ENCODE measurements around the gene DUSP16. TPM values are rescaled to one million over a fixed set of nuclear protein-coding genes. Genes with fewer than 3 reads are reported as not detected.

Gene DUSP16
- total and polyA plus RNA-seq, 2 of the 8 experiments (the other 6 are each of a cell fraction or from before 2014, with no cell fraction given) = 31.6 to 55.9 TPM

GRCh38 chr12:12507121-12507520 is 55.5 kb downstream of the DUSP16 start:
- Histone ChIP-seq H3K79me2 (ENCODE audit: control insufficient read depth in 1 of 2, insufficient read depth in 2 of 2, low read length in 2 of 2) (peaks cover 0 to 93% of the 10 kb centered on the region in 2 experiments; a peak in 3 of 4 replicates), H3K4me1 (replicated peaks in 1 of 4; ENCODE audit: control insufficient read depth in 3 of 4, insufficient read depth in 4 of 4, low read length in 3 of 4) (peaks cover 0 to 17% (median 4%) of the 10 kb centered on the region in 4 experiments; a peak in 4 of 7 replicates), H3K79me1 (ENCODE audit: low read depth, low read length) (peaks cover 4% of the 10 kb centered on the region; the same call in 1 of the 2 replicates), H3K14ac (ENCODE audit: insufficient read length) (no peak overlapping the region), H2AFZ (ENCODE audit: low read length) (no peak overlapping the region), H2BK20ac (ENCODE audit: low read length) (no peak overlapping the region), H3K18ac (ENCODE audit: extremely low read depth, low read length) (no peak overlapping the region; the same call in 1 of the 2 replicates), H2AK5ac (ENCODE audit: low read depth, low read length) (no peak overlapping the region), H2BK5ac (ENCODE audit: low read depth, low read length) (no peak overlapping the region), H3K9me3 (ENCODE audit: insufficient read depth in 2 of 2, low read depth in 1 of 2, low read length in 1 of 2) (no peaks in the 10 kb centered on the region), H4K8ac (ENCODE audit: extremely low read depth, insufficient read depth, low read length) (no peak overlapping the region), H4K91ac (replicated peaks; ENCODE audit: insufficient read length, low read length) (no peak overlapping the region), H3K27ac (ENCODE audit: low read depth, low read length) (no peak overlapping the region), H3K56ac (replicated peaks; ENCODE audit: insufficient read length, low read depth, low read length) (no peak overlapping the region), H3K23me2 (ENCODE audit: low read depth, low read length) (no peaks in the 10 kb centered on the region), H4K20me1 (replicated peaks in 1 of 2; ENCODE audit: control insufficient read depth in 1 of 2, insufficient read depth in 2 of 2, low read length in 2 of 2) (peaks cover 5 to 9% of the 10 kb centered on the region in 2 experiments), H2BK12ac (ENCODE audit: low read depth, low read length) (no peak overlapping the region), H3K4me3 (ENCODE audit: extremely low read depth in 1 of 4, insufficient read depth in 2 of 4, low read depth in 3 of 4, low read length in 4 of 4) (no peak overlapping the region), H2BK120ac (replicated peaks; ENCODE audit: low read depth, low read length) (no peak overlapping the region), H3K36me3 (ENCODE audit: control insufficient read depth in 2 of 4, insufficient read depth in 4 of 4, low read length in 3 of 4) (no peaks in the 10 kb centered on the region), H2BK15ac (ENCODE audit: low read length) (no peak overlapping the region), H3K4ac (replicated peaks; ENCODE audit: insufficient read length, low read depth, low read length) (no peak overlapping the region), H3K23ac (ENCODE audit: insufficient read length) (no peak overlapping the region), H3K27me3 (replicated peaks in 1 of 4; ENCODE audit: control insufficient read depth in 3 of 4, extremely low read depth in 1 of 4, insufficient read depth in 3 of 4, low read length in 3 of 4) (no peaks in the 10 kb centered on the region), H3K9ac (replicated peaks in 1 of 4; ENCODE audit: extremely low read depth in 1 of 4, low read depth in 3 of 4, low read length in 3 of 4) (no peak overlapping the region), H3K4me2 (ENCODE audit: insufficient read depth in 1 of 2, low read depth in 2 of 2, low read length in 2 of 2) (no peak overlapping the region; a peak in 1 of 4 replicates), H4K5ac (ENCODE audit: insufficient read length, low read depth, low read length) (no peak overlapping the region)
- TF ChIP-seq SIN3A (conservative IDR thresholded peaks at IDR 0.05 in 1 of 2, IDR thresholded peaks at IDR 0.05 in 1 of 2; ENCODE audit: low read depth in 1 of 2, low read length in 2 of 2) (no peak), SAP30 (IDR thresholded peaks at IDR 0.05; ENCODE audit: insufficient read depth, insufficient replicate concordance, low read length) (no peak), SRF (IDR thresholded peaks at IDR 0.05; ENCODE audit: low read depth, low read length) (no peak), PHF8 (conservative IDR thresholded peaks at IDR 0.05; ENCODE audit: low read depth, low read length) (no peak), JUND (IDR thresholded peaks at IDR 0.05; ENCODE audit: low read length) (no peak)
- no peak for FAIRE-seq
- 55% methylated on average over 1 of the region's 1 CpG; no CpG with 5 or more reads in 1 of the 2 experiments for WGBS, 2 experiments (ENCODE audit: extremely low coverage in 1 of 2, insufficient coverage in 1 of 2, insufficient read length in 1 of 2, insufficient replicate concordance in 2 of 2, low coverage in 1 of 2, low lambda C conversion rate in 2 of 2, missing lambda C conversion rate in 1 of 2)
- ChIA-PET POLR2A (ENCODE audit: partially characterized antibody) (no interaction called here), CTCF (ENCODE audit: partially characterized antibody) (interaction anchor here (2.3 kb wide), 1 partner anchor 123 kb away, joined by 5 read pairs; no protein-coding TSS in a partner anchor)
- no peak for DNase-seq (ENCODE audit: low read depth in 1 of 2, low spot score in 2 of 2)
